Measurements from ENCODE around the gene CLEC4C.

GRCh38 chr12:7732993-7733392 lies 14.2 kb downstream of the CLEC4C start:
- TF ChIP-seq CTCF (IDR thresholded peaks at IDR 0.05): no peak
- TF ChIP-seq POLR2A (IDR thresholded peaks at IDR 0.05): no peak

Data from testis (tissue), 2 donors.